OCI-LY1 (cell line): ENCODE measurements around the gene LHX1.

ENCODE experiments used
- H2AFZ ChIP-seq: fragments of 200-600 bp; sonication (generic), shearing (Covaris generic); 2 replicates; pipeline ENCODE4 v1.6.0; 2014; ENCODE audit warnings: antibody characterized with exemption, mild to moderate bottlenecking, low read length
- H3F3A ChIP-seq: fragments of 200-600 bp; sonication (generic), shearing (Covaris generic); 2 replicates; pipeline ENCODE4 v1.6.0; 2014; ENCODE audit warnings: mild to moderate bottlenecking, antibody characterized with exemption, low read length, moderate library complexity; ENCODE audit not compliant: insufficient read depth
- H3K27ac ChIP-seq: fragments of 200-600 bp; sonication (generic); 2 replicates; pipeline ENCODE4 v1.5.1; 2014; ENCODE audit warnings: low read length, mixed run types, mild to moderate bottlenecking, low read depth; ENCODE audit not compliant: poor library complexity, severe bottlenecking
- H3K27me3 ChIP-seq: fragments of 200-600 bp; sonication (generic); 2 replicates; pipeline ENCODE4 v1.6.0; 2014; ENCODE audit warnings: antibody characterized with exemption, mild to moderate bottlenecking, low read length, moderate library complexity; ENCODE audit not compliant: insufficient read depth
- H3K36me3 ChIP-seq: fragments of 200-600 bp; sonication (generic); 2 replicates; pipeline ENCODE4 v1.6.1; 2014; ENCODE audit warnings: mild to moderate bottlenecking, antibody characterized with exemption, low read length, moderate library complexity, mixed read lengths; ENCODE audit not compliant: insufficient read depth
- H3K4me1 ChIP-seq: fragments of 200-600 bp; sonication (generic); 2 replicates; pipeline ENCODE4 v1.5.1; 2014; ENCODE audit warnings: mild to moderate bottlenecking, low read length, moderate library complexity; ENCODE audit not compliant: insufficient read depth, severe bottlenecking
- H3K4me2 ChIP-seq: fragments of 200-600 bp; sonication (generic), shearing (Covaris generic); 2 replicates; pipeline ENCODE4 v1.6.1; 2014; ENCODE audit warnings: low read length
- H3K4me3 ChIP-seq: fragments of 200-600 bp; sonication (generic); 2 replicates; pipeline ENCODE4 v1.5.1; 2014; ENCODE audit warnings: low read length, low read depth, mild to moderate bottlenecking, mixed read lengths; ENCODE audit not compliant: poor library complexity, severe bottlenecking
- H3K79me2 ChIP-seq: fragments of 200-600 bp; shearing (Covaris generic); 2 replicates; pipeline ENCODE4 v1.6.1; 2016; ENCODE audit warnings: mixed run types, low read length, mixed read lengths; ENCODE audit not compliant: insufficient read depth
- H3K9ac ChIP-seq: fragments of 200-600 bp; sonication (generic), shearing (Covaris generic); 2 replicates; pipeline ENCODE4 v1.6.1; 2014; ENCODE audit warnings: mild to moderate bottlenecking, low read length, mixed read lengths
- H3K9me2 ChIP-seq: fragments of 200-600 bp; sonication (generic), shearing (Covaris generic); 2 replicates; pipeline ENCODE4 v1.6.1; 2014; ENCODE audit warnings: low read depth, mild to moderate bottlenecking, low read length, mixed read lengths
- H3K9me3 ChIP-seq: fragments of 200-600 bp; shearing (Covaris generic); 2 replicates; pipeline ENCODE4 v1.6.1; 2014; ENCODE audit warnings: low read length, mixed read lengths
- H4K20me1 ChIP-seq: fragments of 200-600 bp; sonication (generic), shearing (Covaris generic); 2 replicates; pipeline ENCODE4 v1.6.0; 2016; ENCODE audit warnings: mild to moderate bottlenecking, low read length; ENCODE audit not compliant: insufficient read depth
- EZH2 ChIP-seq: fragments of 200-600 bp; sonication (generic), shearing (Covaris generic); IDR thresholded peaks from 2 replicates; pipeline ENCODE4 v1.8.0; 2017; ENCODE audit warnings: borderline replicate concordance, mixed run types, mild to moderate bottlenecking, antibody characterized with exemption, low read length, moderate library complexity, mixed read lengths
- TF ChIP-seq, protein P1 (sequence below): fragments of 200-600 bp; sonication (generic), shearing (Covaris generic); IDR thresholded peaks from 2 replicates; pipeline ENCODE4 v1.5.1; 2017; ENCODE audit warnings: mild to moderate bottlenecking, antibody characterized with exemption, low read length, moderate library complexity, mixed read lengths

The LHX1 gene

DNA sequence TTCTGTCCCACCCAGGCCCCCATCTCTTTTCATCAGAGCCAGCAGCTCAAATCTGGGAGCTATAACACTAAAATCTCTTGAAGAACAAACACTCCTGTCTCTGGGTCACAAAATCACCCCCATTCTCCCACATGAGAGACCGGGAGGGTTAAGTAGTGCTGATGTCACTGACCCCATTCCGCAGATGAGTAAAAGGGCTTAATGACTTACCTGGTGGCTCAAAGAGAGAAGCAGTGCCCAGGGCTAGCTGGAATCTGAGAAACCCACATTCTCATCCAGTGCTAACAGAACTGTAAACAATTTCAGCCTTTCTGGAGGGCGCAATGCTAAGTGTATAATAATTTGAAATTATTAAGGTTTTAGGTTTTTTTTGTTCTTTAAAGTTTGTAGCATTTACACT lies 26.3 kb upstream of the LHX1 start:
- Histone ChIP-seq H3K4me2 (no peak overlapping the region), H3K79me2 (no peaks in the 10 kb centered on the region), H3K27ac (no peak overlapping the region), H3F3A (no peaks in the 10 kb centered on the region), H3K9me3 (no peaks in the 10 kb centered on the region), H4K20me1 (no peaks in the 10 kb centered on the region), H3K4me3 (no peak overlapping the region), H3K36me3 (no peaks in the 10 kb centered on the region), H3K9ac (no peak overlapping the region), H3K9me2 (no peaks in the 10 kb centered on the region), H3K4me1 (no peaks in the 10 kb centered on the region), H2AFZ (no peak overlapping the region), H3K27me3 (no peaks in the 10 kb centered on the region)
- no peak for TF ChIP-seq EZH2

GRCh38 chr17:36913132-36913531 lies 24.1 kb upstream of the LHX1 start:
- Histone ChIP-seq H3K4me3 (no peak overlapping the region), H3K9me2 (no peaks in the 10 kb centered on the region), H3K27me3 (no peaks in the 10 kb centered on the region), H3K4me1 (no peaks in the 10 kb centered on the region), H2AFZ (no peak overlapping the region), H3K4me2 (no peak overlapping the region), H4K20me1 (no peaks in the 10 kb centered on the region), H3F3A (no peaks in the 10 kb centered on the region), H3K79me2 (no peaks in the 10 kb centered on the region), H3K9me3 (no peaks in the 10 kb centered on the region), H3K36me3 (no peaks in the 10 kb centered on the region), H3K9ac (no peak overlapping the region), H3K27ac (no peak overlapping the region)
- TF ChIP-seq, protein P1, sequence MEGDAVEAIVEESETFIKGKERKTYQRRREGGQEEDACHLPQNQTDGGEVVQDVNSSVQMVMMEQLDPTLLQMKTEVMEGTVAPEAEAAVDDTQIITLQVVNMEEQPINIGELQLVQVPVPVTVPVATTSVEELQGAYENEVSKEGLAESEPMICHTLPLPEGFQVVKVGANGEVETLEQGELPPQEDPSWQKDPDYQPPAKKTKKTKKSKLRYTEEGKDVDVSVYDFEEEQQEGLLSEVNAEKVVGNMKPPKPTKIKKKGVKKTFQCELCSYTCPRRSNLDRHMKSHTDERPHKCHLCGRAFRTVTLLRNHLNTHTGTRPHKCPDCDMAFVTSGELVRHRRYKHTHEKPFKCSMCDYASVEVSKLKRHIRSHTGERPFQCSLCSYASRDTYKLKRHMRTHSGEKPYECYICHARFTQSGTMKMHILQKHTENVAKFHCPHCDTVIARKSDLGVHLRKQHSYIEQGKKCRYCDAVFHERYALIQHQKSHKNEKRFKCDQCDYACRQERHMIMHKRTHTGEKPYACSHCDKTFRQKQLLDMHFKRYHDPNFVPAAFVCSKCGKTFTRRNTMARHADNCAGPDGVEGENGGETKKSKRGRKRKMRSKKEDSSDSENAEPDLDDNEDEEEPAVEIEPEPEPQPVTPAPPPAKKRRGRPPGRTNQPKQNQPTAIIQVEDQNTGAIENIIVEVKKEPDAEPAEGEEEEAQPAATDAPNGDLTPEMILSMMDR: no peak
- TF ChIP-seq EZH2: no peak

DNA sequence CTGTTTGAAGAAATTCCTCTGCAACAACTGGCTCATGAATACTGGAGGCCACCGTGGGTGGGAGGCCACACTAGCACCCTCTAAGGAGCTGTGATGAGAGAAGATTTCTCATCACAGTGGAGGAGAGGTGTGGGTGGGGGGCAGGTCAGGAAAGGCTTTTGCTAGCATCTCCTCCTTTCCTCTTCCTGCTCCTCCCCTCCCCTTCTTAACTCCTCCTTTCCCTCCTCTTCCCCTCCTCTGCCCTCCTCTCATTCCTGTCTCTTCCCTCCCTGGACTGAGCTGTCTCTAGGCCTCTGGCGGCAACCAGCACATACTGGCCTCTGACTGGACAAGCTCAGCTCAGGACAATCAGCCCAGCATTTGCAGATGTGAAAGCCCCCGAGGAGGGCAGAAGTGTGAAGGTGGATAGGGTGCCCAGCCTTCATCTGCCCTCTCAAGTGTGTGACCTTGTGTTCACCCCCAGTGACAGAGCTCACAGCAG lies 19.0 kb upstream of the LHX1 start:
- no peak overlapping the region for H3K27ac ChIP-seq
- no peaks in the 10 kb centered on the region for H3K9me3 ChIP-seq
- H2AFZ ChIP-seq: no peak overlapping the region
- H3K36me3 ChIP-seq: no peaks in the 10 kb centered on the region
- no peaks in the 10 kb centered on the region for H3K4me1 ChIP-seq
- no peaks in the 10 kb centered on the region for H3K79me2 ChIP-seq
- no peaks in the 10 kb centered on the region for H3K9me2 ChIP-seq
- H3K27me3 ChIP-seq: 0 out of 2 replicates have a peak, but pooled peaks cover 6% of the 10 kb centered on the region
- H3F3A ChIP-seq: no peaks in the 10 kb centered on the region
- no peak overlapping the region for H3K4me3 ChIP-seq
- no peak for TF ChIP-seq EZH2
- TF ChIP-seq, protein P1: no peak
- no peaks in the 10 kb centered on the region for H4K20me1 ChIP-seq
- no peak overlapping the region for H3K9ac ChIP-seq
- no peak overlapping the region for H3K4me2 ChIP-seq

GRCh38 chr17:36919407-36919968 lies 17.8 kb upstream of the LHX1 start:
- Histone ChIP-seq H3K4me2 (no peak overlapping the region), H3K79me2 (no peaks in the 10 kb centered on the region), H3K36me3 (no peaks in the 10 kb centered on the region), H3K9me3 (no peaks in the 10 kb centered on the region), H3K4me1 (no peaks in the 10 kb centered on the region), H3K4me3 (no peak overlapping the region), H4K20me1 (no peaks in the 10 kb centered on the region), H3F3A (no peaks in the 10 kb centered on the region), H3K9me2 (no peaks in the 10 kb centered on the region), H3K9ac (no peak overlapping the region), H3K27me3 (0 out of 2 replicates have a peak, but pooled peaks cover 6% of the 10 kb centered on the region), H3K27ac (no peak overlapping the region), H2AFZ (no peak overlapping the region)
- TF ChIP-seq, protein P1: no peak
- no peak for TF ChIP-seq EZH2
